Stimulated activated CD8-positive, alpha-beta memory T cell treated with anti-CD3 and anti-CD28 coated beads, Interleukin-7, amount 100 ng/mL, for 48 hours (primary cell): ENCODE measurements around the gene AASDHPPT.
"Not testable (repeated sequence)": the region's sequence is repeated elsewhere in the genome, so short reads cannot be mapped to it uniquely, and the experiment has no call there.

Experiments used
- DNase-seq, 2 donors: peaks; one replicate each; pipeline ENCODE4 v3.0.0-alpha.2; 2020; ENCODE audit warnings: low read depth in 1 of 2; ENCODE audit errors: extremely low read depth in 1 of 2

AASDHPPT gene

GRCh38 chr11:106077609-106078455 is at the start of gene AASDHPPT:
Gene AASDHPPT (plus strand): TSS chr11:106077662. CDS start chr11:106077711, 49 bp downstream.
- DNase-seq = no peak

DNA sequence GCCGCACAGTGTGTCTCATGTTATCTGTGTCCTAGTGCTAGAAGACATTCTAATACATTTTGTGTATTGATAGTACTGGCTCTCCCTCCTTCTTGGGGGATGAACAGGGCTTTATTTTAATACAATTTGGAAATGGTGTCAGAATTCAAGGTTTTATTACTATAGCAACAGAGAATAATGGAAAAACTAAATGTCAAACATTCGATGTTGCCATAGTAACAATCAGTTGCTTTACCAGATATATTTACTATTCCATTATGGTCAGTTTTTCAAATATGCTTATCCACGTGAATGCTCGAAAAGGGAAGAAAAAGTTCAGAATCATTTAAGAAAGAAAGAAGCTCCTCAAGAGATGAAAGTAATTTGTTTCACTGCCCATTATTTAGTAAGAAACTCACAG is 46.9 kb upstream of the AASDHPPT start:
- DNase-seq = no peak

DNA sequence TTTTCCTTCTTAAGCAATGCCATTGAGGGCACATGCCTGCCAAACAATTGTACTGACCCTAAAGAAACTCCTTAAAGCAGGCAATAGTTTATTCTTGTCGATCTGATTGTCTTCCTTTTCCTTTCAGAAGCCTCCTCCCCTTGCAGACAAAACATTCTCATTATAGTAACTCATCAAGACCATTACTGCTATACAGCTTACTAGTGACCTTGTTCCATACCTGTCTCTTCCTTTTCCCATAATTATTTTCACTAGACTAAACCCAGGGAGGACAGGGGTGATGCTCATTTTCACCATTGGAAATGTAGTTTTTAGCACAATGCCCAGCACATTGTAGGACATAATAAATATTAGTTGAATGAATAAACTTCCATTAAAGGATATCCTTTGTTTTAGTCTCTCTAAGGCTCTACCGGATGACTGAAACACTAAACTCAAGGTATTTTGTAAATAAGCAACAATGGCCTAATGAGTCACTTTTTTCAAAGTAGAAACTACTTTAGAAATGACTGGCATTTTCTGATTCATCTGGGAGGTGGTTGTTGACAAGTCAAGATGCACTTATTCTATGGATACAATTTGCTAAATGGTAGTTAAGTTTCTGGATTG is 46.2 kb upstream of the AASDHPPT start:
- no peak for DNase-seq

DNA sequence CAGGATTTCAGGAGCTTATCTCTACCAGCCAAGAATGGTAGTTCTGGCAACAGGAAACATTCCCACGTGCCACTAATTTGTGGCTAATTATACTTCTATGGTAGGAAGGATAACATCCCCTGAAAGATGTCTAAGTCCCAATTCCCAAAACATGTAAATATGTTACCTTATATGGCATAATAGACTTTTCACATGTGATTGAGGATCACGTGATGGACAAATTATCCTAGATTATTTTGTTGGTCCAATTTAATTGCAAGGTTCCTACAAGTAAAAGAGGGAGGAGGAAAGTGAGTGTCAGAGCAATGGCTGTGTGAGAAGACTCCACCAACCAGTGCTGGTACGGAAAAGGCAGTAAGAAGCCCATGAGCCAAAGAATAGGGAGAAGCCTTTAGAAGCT is 45.5 kb upstream of the AASDHPPT start:
- no peak for DNase-seq

DNA sequence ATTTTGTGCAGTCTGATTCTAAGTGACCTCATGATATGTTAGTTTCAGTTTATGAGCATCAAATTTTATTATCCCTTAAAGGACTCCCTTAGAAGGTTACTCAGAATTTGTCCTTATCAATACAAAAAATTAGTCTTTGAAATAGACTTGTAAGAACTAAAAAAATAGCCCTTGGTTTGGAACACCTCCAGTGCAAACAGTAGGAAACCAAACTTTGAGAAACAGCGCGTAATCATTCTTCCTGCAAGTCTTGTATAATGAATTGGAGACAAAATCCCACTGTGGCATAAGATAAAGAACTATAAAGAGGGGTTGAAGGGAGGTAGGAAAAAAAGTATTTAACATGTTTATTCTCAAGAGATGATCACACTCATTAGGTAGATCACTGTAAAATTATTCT is 44.6 kb upstream of the AASDHPPT start:
- no peak for DNase-seq

DNA sequence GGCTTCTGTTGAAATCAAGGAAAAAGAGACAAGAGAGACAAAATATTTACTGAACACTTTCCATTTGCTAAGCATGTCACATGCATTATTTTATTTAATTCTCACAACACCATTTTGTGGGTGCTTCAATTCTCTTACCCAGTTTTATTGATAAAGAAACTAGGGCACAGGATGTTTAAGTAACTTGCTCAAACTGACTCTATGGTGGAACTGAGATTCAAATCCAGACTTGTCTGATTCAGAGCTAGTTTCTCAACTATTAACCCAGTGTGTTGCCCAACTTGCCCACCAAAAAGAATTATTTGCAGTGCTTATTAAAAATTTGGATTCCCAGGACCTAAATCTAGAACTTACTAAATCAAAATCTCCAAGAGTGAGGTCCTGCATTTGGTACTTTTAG is 33.9 kb upstream of the AASDHPPT start:
- no peak for DNase-seq

GRCh38 chr11:106047631-106048030 is 29.8 kb upstream of the AASDHPPT start:
- DNase-seq = no peak

DNA sequence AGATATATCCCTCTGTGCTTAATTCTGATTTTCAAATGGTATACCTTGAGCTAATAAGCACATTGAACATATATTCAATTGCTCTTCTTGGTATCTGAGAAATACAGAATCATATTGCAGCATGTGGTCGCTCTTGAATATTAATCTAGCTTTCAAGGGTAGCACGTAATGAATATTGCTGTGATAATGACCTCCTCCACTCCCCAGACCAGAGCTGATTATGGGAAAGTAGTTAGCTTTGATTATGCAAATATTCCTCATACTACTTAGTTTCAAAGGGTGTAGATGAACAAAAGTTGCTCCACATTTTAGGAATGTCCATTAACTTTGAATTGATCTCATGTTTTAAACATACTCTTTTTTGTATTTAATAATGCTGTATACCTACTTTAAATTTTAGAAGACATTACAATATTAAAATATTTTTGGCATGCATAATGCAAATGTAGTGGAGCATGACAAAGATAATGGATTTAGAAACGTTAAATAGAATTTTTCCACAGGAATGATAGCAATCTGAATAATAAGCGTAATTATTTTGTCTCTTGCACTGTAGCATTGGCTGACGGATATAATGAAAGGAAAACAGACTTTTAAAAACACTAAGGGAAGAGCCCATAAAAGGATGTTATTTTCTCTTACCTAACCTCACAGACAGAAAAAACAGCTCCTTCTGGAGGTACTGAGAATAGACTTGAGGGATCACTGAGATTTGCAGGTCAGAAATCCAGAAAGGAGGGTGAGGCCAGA is 27.6 kb upstream of the AASDHPPT start:
- no peak for DNase-seq

- DNase-seq = no peak
These were observed 26.4 kb upstream of the AASDHPPT start for GRCh38 chr11:106051103-106051502.

DNA sequence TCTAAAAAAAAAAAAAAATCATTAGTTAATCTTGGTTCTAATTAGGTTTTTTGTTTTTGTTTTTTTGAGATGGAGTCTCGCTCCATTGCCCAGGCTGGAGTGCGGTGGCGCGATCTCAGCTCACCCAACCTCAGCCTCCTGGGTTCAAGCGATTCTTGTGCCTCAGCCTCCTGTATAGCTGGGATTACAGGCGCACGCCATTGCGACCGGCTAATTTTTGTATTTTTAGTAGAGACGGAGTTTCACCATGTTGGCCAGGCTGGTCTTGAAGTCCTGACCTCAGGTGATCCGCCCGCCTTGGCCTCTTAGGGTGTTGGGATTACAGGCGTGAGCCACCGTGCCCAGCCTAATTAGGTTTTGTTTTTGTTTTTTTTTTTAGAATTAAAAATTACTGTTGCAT is 19.1 kb upstream of the AASDHPPT start:
- not testable (repeated sequence) for DNase-seq

DNA sequence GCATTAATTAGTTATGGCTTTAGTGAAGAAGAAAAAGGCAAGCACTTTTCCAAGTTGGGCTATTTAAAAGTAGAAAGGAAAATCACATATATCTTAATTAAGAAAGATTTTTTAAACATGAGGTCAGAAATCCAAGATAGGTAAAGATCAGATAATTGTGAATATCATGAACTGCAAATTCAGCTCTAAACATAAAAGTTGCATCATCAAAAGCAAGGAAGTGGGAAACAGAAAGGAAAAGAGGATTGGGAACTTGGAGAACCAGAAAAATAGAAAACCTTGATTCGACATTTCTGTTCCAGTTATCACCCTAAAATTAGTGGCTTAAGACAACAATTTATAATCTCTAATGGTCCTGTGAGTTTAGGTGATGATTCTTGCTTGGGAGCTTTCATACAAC is 17.8 kb upstream of the AASDHPPT start:
- DNase-seq = no peak

DNA sequence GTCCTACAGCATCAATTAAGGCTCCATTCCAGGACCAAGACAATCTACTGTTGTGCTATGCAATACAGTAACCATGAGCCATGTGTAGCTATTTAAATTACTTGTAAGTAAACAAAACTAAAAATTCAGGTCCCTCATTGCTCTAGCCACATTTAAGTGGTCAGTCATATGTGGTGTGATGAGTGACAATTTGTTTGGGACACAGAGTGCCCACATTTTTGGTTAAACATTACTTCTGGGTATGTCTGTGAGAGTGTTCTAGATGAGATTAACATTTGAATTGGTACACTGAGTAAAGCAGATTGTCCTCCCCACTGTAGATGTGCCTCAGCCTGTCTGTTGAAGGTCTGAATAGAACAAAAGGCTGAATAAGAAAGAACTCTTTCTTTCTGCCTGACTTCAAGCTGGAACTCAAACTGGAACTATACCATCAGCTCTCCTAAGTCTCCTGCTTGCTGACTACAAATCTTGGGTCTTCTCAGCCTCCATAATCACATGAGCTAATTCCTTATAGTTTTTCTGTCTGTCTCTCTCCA is 16.1 kb upstream of the AASDHPPT start:
- DNase-seq = no peak

- DNase-seq = no peak
These were observed 15.2 kb upstream of the AASDHPPT start for GRCh38 chr11:106061954-106062949.

DNA sequence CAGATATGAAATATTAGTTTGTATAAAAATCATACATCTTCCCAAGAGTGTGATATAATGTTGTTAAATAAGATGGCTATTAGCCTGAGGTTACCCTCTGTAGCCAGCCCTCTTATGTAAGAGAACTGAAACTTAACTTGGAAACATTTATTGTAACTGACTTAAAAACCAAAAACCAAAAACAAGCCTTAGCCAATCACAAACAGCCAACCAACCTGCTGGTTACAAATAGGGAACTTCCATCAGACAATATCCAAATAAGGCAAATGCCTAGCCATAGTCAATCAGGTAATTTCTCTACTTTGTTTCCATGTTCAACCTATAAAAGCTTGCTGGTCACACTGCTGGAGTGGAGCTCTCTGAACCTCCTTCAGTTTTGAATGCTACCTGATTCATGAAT is 14.5 kb upstream of the AASDHPPT start:
- DNase-seq = no peak

DNA sequence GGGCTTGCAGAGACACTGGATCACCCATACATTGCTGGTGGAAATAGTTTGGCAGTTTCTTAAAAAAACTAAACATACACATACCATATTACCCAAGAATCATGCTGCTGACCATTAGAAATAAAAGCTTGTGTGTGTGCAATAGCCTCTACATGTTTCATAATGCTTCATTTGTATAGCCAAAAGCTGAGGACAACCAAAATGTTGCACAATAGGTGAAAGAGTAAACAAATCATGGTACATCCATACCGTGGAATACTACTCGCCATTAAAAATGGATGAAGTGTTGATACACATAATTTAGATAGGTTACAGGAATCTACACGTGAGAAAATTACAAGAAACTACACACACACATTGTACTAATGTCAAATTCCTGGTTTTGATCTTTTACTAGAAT is 6.9 kb upstream of the AASDHPPT start:
- no peak for DNase-seq

GRCh38 chr11:106072804-106073203 is 4.7 kb upstream of the AASDHPPT start:
- no peak for DNase-seq

- DNase-seq = no peak
These were observed 1.1 kb upstream of the AASDHPPT start for GRCh38 chr11:106076171-106076918.

- DNase-seq = peak; percentile 96 to 97
These were observed 398 bp upstream of the AASDHPPT start, which contains the start of gene KBTBD3 for GRCh38 chr11:106076919-106077608. Gene KBTBD3 (minus strand): TSS chr11:106077347. CDS start chr11:106059097, 18,250 bp downstream.

DNA sequence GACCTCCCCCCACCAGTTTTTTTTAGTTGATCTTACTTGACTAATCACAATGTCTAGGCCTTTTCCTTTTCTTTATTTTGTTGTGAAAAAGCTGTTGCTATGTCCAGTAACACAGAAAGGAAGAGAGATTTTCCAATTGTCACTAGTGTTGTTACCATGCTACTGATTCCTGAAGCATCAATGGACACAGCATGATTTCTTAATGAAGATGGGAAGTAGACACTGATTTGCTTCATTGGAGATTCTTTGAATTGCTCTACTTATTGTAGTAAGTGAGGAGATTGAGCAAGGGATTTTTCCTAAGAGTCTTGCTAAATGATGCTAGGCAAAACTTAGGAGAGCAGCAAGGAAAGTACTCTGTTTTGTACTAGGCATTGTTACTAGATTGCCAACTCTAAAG is 4.6 kb downstream of the AASDHPPT start:
- no peak for DNase-seq
